SK-N-SH treated with all-trans-retinoic acid at 6 μM for 48 hours (cell line): ENCODE results near the gene PARM1.
"Not testable (repeated sequence)": the region's sequence is repeated elsewhere in the genome, so short reads cannot be mapped to it uniquely, and the experiment has no call there.

ENCODE experiments used
- ARNTL ChIP-seq: fragments of 450-650 bp; formaldehyde crosslinking; IDR thresholded peaks from 2 replicates; pipeline ENCODE4 v1.5.0; 2020; ENCODE audit warnings: low read depth, mild to moderate bottlenecking, moderate library complexity, borderline replicate concordance
- CSDC2 ChIP-seq: fragments of 250-450 bp; sonication (Bioruptor Pico); IDR thresholded peaks from 2 replicates; pipeline ENCODE4 v1.5.0; 2020; ENCODE audit warnings: mild to moderate bottlenecking, moderate library complexity
- GLIS3 ChIP-seq: fragments of 250-450 bp; sonication (Bioruptor Pico); IDR thresholded peaks from 2 replicates; pipeline ENCODE4 v1.5.0; 2020; ENCODE audit warnings: mild to moderate bottlenecking, moderate library complexity
- ISL1 ChIP-seq: fragments of 250-450 bp; sonication (Bioruptor Pico); IDR thresholded peaks from 2 replicates; pipeline ENCODE4 v2.1.2; 2022; ENCODE audit warnings: mild to moderate bottlenecking, moderate library complexity
- OSR1 ChIP-seq: fragments of 250-450 bp; sonication (Bioruptor Pico); IDR thresholded peaks from 2 replicates; pipeline ENCODE4 v1.8.0; 2022; ENCODE audit warnings: moderate library complexity, mild to moderate bottlenecking, inconsistent platforms
- PATZ1 ChIP-seq: fragments of 250-450 bp; sonication (Bioruptor Pico); IDR thresholded peaks from 2 replicates; pipeline ENCODE4 v1.8.0; 2020; ENCODE audit warnings: mild to moderate bottlenecking, moderate library complexity, borderline replicate concordance
- RARB ChIP-seq: fragments of 250-450 bp; sonication (Bioruptor Pico); IDR thresholded peaks from 2 replicates; pipeline ENCODE4 v1.8.0; 2021; ENCODE audit warnings: mild to moderate bottlenecking, moderate library complexity
- SNAI2 ChIP-seq: fragments of 250-450 bp; sonication (Bioruptor Pico); IDR thresholded peaks from 2 replicates; pipeline ENCODE4 v1.5.0; 2020; ENCODE audit warnings: mild to moderate bottlenecking, moderate library complexity
- TCF4 ChIP-seq: fragments of 250-450 bp; sonication (Bioruptor Pico); IDR thresholded peaks from 2 replicates; pipeline ENCODE4 v1.8.0; 2021; ENCODE audit warnings: mild to moderate bottlenecking, moderate library complexity, borderline replicate concordance
- TOX ChIP-seq: fragments of 250-450 bp; sonication (Bioruptor Pico); IDR thresholded peaks from 2 replicates; pipeline ENCODE4 v1.8.0; 2021; ENCODE audit warnings: mild to moderate bottlenecking, moderate library complexity, borderline replicate concordance
- ZFP3 ChIP-seq: fragments of 250-450 bp; sonication (Bioruptor Pico); IDR thresholded peaks from 2 replicates; pipeline ENCODE4 v1.5.0; 2020; ENCODE audit warnings: mild to moderate bottlenecking, moderate library complexity
- TF ChIP-seq, protein P1 (sequence below): fragments of 250-450 bp; sonication (Bioruptor Pico); IDR thresholded peaks from 2 replicates; pipeline ENCODE4 v1.5.1; 2021; ENCODE audit warnings: mild to moderate bottlenecking, moderate library complexity
- TF ChIP-seq, protein P2 (sequence below): fragments of 250-450 bp; sonication (Bioruptor Pico); IDR thresholded peaks from 2 replicates; pipeline ENCODE4 v1.5.1; 2020; ENCODE audit warnings: low read depth, mild to moderate bottlenecking, moderate library complexity

DNA sequence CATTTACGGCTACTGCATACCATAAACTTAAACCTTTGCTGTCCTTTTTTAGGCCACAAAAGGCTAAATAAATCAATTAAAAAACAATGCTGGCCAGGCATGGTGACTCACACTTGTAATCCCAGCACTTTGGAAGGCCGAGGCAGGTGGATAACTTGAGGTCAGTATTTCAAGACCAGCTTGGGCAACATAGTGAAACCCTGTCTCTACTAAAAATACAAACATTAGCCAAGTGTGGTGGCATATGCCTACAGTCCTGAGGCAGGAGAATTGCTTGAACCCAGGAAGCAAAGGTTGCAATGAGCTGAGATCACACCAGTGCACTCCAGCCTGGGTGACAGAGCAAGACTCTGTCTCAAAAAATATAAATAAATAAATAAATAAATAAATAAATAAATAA, 61.5 kb downstream of the PARM1 start:
- TF ChIP-seq, protein P1, sequence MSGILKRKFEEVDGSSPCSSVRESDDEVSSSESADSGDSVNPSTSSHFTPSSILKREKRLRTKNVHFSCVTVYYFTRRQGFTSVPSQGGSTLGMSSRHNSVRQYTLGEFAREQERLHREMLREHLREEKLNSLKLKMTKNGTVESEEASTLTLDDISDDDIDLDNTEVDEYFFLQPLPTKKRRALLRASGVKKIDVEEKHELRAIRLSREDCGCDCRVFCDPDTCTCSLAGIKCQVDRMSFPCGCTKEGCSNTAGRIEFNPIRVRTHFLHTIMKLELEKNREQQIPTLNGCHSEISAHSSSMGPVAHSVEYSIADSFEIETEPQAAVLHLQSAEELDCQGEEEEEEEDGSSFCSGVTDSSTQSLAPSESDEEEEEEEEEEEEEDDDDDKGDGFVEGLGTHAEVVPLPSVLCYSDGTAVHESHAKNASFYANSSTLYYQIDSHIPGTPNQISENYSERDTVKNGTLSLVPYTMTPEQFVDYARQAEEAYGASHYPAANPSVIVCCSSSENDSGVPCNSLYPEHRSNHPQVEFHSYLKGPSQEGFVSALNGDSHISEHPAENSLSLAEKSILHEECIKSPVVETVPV (CRISPR knock-in tag): not testable (repeated sequence)
- not testable (repeated sequence) for TF ChIP-seq ARNTL, RARB, SNAI2, CSDC2, TCF4, PATZ1, ISL1, OSR1, ZFP3, TOX, GLIS3 (CRISPR knock-in tag)
- TF ChIP-seq, protein P2, sequence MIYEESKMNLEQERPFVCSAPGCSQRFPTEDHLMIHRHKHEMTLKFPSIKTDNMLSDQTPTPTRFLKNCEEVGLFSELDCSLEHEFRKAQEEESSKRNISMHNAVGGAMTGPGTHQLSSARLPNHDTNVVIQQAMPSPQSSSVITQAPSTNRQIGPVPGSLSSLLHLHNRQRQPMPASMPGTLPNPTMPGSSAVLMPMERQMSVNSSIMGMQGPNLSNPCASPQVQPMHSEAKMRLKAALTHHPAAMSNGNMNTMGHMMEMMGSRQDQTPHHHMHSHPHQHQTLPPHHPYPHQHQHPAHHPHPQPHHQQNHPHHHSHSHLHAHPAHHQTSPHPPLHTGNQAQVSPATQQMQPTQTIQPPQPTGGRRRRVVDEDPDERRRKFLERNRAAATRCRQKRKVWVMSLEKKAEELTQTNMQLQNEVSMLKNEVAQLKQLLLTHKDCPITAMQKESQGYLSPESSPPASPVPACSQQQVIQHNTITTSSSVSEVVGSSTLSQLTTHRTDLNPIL (CRISPR knock-in tag): not testable (repeated sequence)
